HUES48 (cell line): ENCODE data around the gene ZNF600.
"Not testable (repeated sequence)": the region's sequence is repeated elsewhere in the genome, so short reads cannot be mapped to it uniquely, and the experiment has no call there.

ENCODE experiments used
- H3K27ac ChIP-seq: one replicate; pipeline ENCODE4 v1.7.0; 2013; ENCODE audit warnings: low read depth, low read length, inconsistent platforms
- H3K27me3 ChIP-seq: 2 replicates; pipeline ENCODE4 v1.6.1; 2013; ENCODE audit warnings: mild to moderate bottlenecking, low read length; ENCODE audit not compliant: control insufficient read depth, insufficient read depth
- H3K36me3 ChIP-seq: 2 replicates; pipeline ENCODE4 v1.6.1; 2013; ENCODE audit warnings: low read length; ENCODE audit not compliant: control insufficient read depth, insufficient read depth
- H3K4me1 ChIP-seq: 2 replicates; pipeline ENCODE4 v1.6.1; 2013; ENCODE audit warnings: mild to moderate bottlenecking, low read length; ENCODE audit not compliant: control insufficient read depth, insufficient read depth
- H3K4me3 ChIP-seq: 2 replicates; pipeline ENCODE4 v1.5.1; 2013; ENCODE audit warnings: mild to moderate bottlenecking, low read depth, low read length
- H3K9ac ChIP-seq: 2 replicates; pipeline ENCODE4 v1.6.1; 2013; ENCODE audit warnings: mild to moderate bottlenecking, low read depth, low read length, moderate library complexity
- H3K9me3 ChIP-seq: 2 replicates; pipeline ENCODE4 v1.6.1; 2013; ENCODE audit warnings: low read length; ENCODE audit not compliant: control insufficient read depth, insufficient read depth

Gene ZNF600

DNA sequence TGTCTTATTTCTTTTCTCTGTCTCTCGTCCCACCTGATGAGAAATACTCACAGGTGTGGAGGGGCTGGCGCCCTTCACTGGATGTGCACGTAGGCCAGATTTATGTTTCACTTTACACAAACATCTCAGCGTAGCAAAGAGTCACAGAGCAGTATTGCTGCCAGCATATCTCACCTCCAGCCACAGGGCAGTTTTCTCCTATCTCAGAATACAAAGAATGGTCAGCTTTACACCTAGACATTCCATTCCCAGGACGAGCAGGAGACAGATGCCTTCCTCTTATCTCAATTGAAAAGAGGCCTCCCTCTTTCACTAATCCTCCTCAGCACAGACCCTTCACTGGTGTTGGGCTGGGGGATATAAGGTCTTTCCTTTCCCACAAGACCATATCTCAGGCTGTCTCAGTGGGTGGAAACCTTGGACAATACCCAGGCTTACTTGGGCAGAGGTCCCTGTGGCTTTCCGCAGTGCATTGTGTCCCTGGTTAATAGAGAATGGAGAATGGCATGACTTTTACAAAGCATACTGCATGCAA lies 44.6 kb downstream of the ZNF600 start:
- Histone ChIP-seq H3K27me3 (no peaks in the 10 kb centered on the region), H3K4me3 (no peak overlapping the region), H3K36me3 (no peaks in the 10 kb centered on the region), H3K9me3 (no peaks in the 10 kb centered on the region), H3K4me1 (peaks cover 7% of the 10 kb centered on the region), H3K27ac (peak overlapping the region; percentile 79), H3K9ac (no peak overlapping the region)

DNA sequence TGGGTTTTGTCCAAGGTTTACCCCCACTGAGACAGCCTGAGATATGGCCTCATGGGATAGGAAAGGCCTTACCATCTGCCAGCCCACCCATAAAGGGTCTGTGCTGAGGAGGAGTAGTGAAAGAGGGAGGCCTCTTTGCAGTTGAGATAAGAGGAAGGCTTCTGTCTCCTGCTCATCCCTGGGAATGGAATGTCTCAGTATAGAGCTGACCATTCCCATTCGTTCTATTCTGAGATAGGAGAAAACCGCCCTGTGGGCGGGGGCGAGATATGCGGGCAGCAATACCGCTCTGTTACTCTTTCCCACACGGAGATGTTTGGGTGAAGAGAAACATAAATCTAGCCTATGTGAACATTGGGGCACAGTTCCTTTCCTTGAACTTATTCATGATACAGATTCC lies 45.2 kb downstream of the ZNF600 start:
- not testable (repeated sequence) for H3K9me3 ChIP-seq, H3K4me3 ChIP-seq, H3K4me1 ChIP-seq, H3K36me3 ChIP-seq, H3K9ac ChIP-seq, H3K27me3 ChIP-seq
- H3K27ac ChIP-seq = peak overlapping the region; percentile 82

- Histone ChIP-seq H3K9me3 (no peaks in the 10 kb centered on the region), H3K4me1 (peaks cover 15% of the 10 kb centered on the region), H3K4me3 (no peak overlapping the region), H3K27ac (no peak overlapping the region), H3K27me3 (no peaks in the 10 kb centered on the region), H3K9ac (no peak overlapping the region), H3K36me3 (no peaks in the 10 kb centered on the region)
Measured at GRCh38 chr19:52739576-52739975, 47.0 kb downstream of the ZNF600 start.

- H3K36me3 ChIP-seq = no peaks in the 10 kb centered on the region
- no peaks in the 10 kb centered on the region for H3K27me3 ChIP-seq
- peak overlapping the region; percentile 96 for H3K27ac ChIP-seq
- H3K4me1 ChIP-seq = peaks cover 7% of the 10 kb centered on the region
- peak overlapping the region; percentile 95; the same call in 1 of the 2 replicates for H3K4me3 ChIP-seq
- no peaks in the 10 kb centered on the region for H3K9me3 ChIP-seq
- peak overlapping the region; percentile 47; the same call in 1 of the 2 replicates for H3K9ac ChIP-seq
Measured at GRCh38 chr19:52735734-52736133, 50.9 kb downstream of the ZNF600 start.

DNA sequence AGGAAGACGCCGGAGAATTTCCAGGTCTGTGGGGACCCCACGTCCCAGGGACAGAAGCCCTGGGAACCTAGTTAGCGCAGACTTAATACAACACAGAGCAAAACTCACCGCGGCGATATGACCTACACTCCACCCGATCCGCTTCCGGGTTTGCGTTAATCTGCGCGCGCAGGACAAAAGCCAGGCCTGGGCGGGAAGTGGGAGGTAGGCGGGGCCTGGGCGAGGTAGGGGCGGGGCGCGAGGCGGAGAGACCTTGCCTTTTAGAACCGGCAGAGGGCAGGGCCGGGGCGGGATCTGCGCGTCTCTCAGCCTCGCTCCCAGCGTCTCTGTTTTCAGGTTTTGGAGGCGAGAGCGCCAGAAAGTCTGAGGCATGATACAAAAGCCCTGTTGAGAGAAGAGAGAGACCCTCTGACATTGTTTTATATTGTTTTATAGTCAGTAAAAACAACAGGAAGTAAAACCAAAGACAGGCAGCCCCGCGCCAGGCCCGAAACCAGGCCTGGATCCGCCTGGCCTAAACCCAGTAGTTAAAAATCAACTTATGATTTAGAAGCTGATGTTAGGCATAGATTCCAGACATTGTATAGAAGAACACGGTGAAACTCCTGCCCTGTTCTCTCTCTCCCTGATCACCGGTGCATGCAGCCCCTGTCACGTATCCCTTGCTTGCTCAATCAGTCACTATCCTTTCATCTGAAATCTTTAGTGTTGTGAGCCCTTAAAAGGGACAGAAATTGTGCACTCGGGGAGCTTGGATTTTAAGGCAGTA lies 51.5 kb downstream of the ZNF600 start, which contains the start of gene ZNF611:
ZNF611 (minus strand) TSS at position 152 of the 769 bp plus-strand sequence. CDS start 19,150 bp downstream, outside the sequence.
- Histone ChIP-seq H3K27ac (peak within 1 kb of the TSS; percentile 96), H3K36me3 (no peaks in the 10 kb centered on the region), H3K9me3 (no peaks in the 10 kb centered on the region), H3K4me3 (peak within 1 kb of the TSS; percentile 95), H3K4me1 (peaks cover 7% of the 10 kb centered on the region), H3K27me3 (no peaks in the 10 kb centered on the region), H3K9ac (peak within 1 kb of the TSS; percentile 61)

DNA sequence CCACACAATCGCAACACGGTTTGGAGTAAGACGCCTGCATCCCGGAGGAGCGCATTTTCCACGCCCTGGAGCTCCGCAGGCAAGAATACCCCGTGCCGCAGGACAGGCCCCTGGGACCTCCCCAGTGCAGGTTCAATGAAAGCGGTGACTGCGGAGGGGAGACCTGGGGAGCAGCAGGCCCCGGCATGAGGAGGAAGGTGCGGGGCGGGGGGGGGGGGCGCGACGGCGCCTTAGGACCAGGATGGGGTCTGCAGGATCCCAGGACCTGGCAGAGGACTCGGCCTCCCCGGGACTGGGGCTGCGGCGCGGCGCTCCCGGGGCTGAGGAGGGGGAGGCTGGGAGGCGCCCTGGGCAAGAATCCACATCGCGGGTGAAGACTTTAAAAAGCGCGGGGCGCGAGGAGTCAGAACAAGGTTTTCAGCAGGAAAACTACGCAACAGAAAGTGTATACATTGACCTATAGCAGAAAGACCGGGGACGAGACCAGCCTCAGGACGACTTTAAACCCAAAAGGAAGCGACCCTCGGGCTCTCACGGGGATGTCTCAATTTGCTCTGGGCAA lies 52.2 kb downstream of the ZNF600 start:
- Histone ChIP-seq H3K4me1 (peaks cover 7% of the 10 kb centered on the region), H3K9ac (peak overlapping the region; percentile 61), H3K27ac (peak overlapping the region; percentile 96)

DNA sequence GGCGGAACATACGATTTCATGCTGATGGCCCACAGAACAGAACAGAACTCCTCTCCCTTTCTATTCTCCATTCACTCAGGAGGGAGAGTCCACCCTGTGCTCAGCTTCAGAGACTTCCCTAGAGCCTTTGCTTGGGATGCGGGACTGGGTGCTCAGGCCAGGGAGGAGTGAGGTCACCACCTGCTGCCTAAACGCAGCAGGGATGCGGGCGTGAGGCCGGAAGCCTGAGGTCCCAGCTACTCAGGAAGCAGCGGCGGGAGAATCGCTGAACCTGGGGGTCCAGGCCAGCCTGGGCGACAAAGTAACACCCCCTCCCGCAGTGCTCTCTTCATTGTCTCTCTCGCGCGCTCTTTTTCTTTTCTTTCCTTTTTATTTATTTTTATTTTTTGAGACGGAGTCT lies 60.5 kb downstream of the ZNF600 start:
- H3K9ac ChIP-seq, H3K4me1 ChIP-seq, H3K27me3 ChIP-seq, H3K4me3 ChIP-seq, H3K9me3 ChIP-seq, H3K27ac ChIP-seq: not testable (repeated sequence)
- H3K36me3 ChIP-seq = peaks cover 17% of the 10 kb centered on the region

More for the DNA sequence above, 52.2 kb downstream of the ZNF600 start:
- H3K27me3 ChIP-seq = no peaks in the 10 kb centered on the region
- H3K36me3 ChIP-seq = no peaks in the 10 kb centered on the region
- H3K9me3 ChIP-seq = no peaks in the 10 kb centered on the region
- peak overlapping the region; percentile 95 for H3K4me3 ChIP-seq

GRCh38 chr19:52725528-52725961 lies 61.0 kb downstream of the ZNF600 start:
- H3K9me3 ChIP-seq = peaks cover 7% of the 10 kb centered on the region
- peaks cover 22% of the 10 kb centered on the region for H3K36me3 ChIP-seq
- peak overlapping the region; percentile 20 for H3K27ac ChIP-seq
- no peak overlapping the region for H3K4me3 ChIP-seq
- H3K4me1 ChIP-seq = no peaks in the 10 kb centered on the region
- H3K27me3 ChIP-seq = no peaks in the 10 kb centered on the region
- H3K9ac ChIP-seq = no peak overlapping the region

DNA sequence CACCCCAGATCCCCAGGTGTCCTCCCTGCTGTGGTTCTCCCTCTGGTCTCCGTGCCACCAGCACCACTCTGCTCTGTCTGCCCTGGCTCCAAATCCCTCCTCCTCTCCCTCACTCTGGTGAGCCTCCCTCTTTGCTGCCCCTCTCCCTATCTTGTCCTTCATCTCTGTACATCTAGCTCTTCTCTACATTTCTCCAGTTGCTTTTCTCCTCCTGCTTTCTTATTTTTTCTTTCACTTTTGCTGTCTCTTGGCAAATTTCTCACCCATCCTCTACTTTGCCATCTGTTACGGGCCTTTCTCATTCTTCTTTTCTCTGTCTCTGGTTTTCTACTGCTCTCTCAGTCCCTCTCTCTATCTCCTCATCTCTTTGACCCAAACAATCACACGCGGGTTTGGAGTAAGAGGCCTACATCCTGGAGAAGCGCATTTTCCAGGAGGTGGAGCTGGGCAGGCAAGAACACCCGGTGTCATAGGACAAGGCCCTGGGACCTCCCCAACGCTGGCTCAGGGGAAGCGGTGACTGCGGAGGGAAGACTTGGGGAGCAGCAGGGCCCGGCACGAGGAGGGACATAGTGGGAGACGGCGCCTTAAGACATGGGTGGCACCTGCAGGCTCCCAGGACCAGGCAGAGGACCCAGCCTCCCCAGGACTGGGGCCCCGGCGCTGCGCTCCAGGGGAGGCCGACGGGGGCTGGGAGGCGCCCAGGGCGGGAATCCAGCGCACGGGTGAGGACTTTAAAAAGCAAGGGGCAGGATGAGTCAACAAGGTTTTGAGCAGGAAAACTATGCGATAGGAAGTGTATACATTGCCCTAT lies 61.7 kb downstream of the ZNF600 start:
- Histone ChIP-seq H3K4me3 (no peak overlapping the region), H3K27ac (peak overlapping the region; percentile 32), H3K4me1 (no peaks in the 10 kb centered on the region), H3K27me3 (no peaks in the 10 kb centered on the region), H3K36me3 (peaks cover 24% of the 10 kb centered on the region), H3K9me3 (peaks cover 8% of the 10 kb centered on the region), H3K9ac (no peak overlapping the region)

GRCh38 chr19:52723907-52724598 lies 62.5 kb downstream of the ZNF600 start:
- H3K4me1 ChIP-seq, H3K9ac ChIP-seq, H3K4me3 ChIP-seq, H3K9me3 ChIP-seq, H3K27me3 ChIP-seq: not testable (repeated sequence)
- H3K27ac ChIP-seq = peak overlapping the region; percentile 46
- H3K36me3 ChIP-seq = peaks cover 26% of the 10 kb centered on the region
